ENCODE measurements around the gene TSSK6.
A peak's percentile ranks its signal among the peaks of the same experiment; 100 is the strongest.

- peak; percentile 8; the same call in 1 of the 2 replicates for TF ChIP-seq RAD21 (IDR thresholded peaks at IDR 0.05; ENCODE audit: low read depth)
- no peak for TF ChIP-seq TEAD4 (IDR thresholded peaks at IDR 0.05)
- TF ChIP-seq USF1 (IDR thresholded peaks at IDR 0.05): no peak
- no peak; the same call in 1 of the 2 replicates for TF ChIP-seq TCF12 (IDR thresholded peaks at IDR 0.05; ENCODE audit: low read depth)
- TF ChIP-seq TAF1 (IDR thresholded peaks at IDR 0.05; ENCODE audit: low read depth): no peak
- no peak for TF ChIP-seq EP300 (IDR thresholded peaks at IDR 0.05; ENCODE audit: borderline replicate concordance)
- no peak for TF ChIP-seq YY1 (IDR thresholded peaks at IDR 0.05; ENCODE audit: low read depth)
- TF ChIP-seq CEBPB (IDR thresholded peaks at IDR 0.05): no peak
- TF ChIP-seq FOXM1 (IDR thresholded peaks at IDR 0.05; ENCODE audit: borderline replicate concordance, low read depth): no peak
- peak; percentile 40; the same call in 1 of the 2 replicates for TF ChIP-seq ZBTB7A (IDR thresholded peaks at IDR 0.05; ENCODE audit: low read depth)
- 0 out of 2 replicates have a peak, but pooled peaks have one; percentile 44 for TF ChIP-seq MAX (IDR thresholded peaks at IDR 0.05)
Measured at GRCh38 chr19:19540715-19541515, 25.6 kb upstream of the TSSK6 start.

Measured in Ishikawa (cell line).